Left lung (tissue), 10 donors: ENCODE results near the gene HEG1. TPM values are rescaled to one million over a fixed set of nuclear protein-coding genes. Genes with fewer than 3 reads are reported as not detected.

Source experiments
- ATAC-seq: fragments of 200-7000 bp; cut with Tn5 transposase; one replicate; pipeline ENCODE4 v1.9.1; 2020; ENCODE audit warnings: moderate library complexity
- DNase-seq, 4 donors: peaks; one replicate each; pipeline ENCODE4 v3.0.0-alpha.2; 2013 to 2020
- H3K27ac ChIP-seq, 2 donors: fragments of 200-600 bp; sonication (generic) in 1 of 2; one replicate each; pipeline versions ENCODE4 v1.5.0 to v1.8.0; 2020 to 2021
- H3K27me3 ChIP-seq, 2 donors: fragments of 200-600 bp; sonication (generic) in 1 of 2; one replicate each; pipeline versions ENCODE4 v1.5.0 to v1.8.0; 2020 to 2021
- H3K36me3 ChIP-seq, 2 donors: fragments of 200-600 bp; sonication (generic) in 1 of 2; one replicate each; pipeline versions ENCODE4 v1.5.0 to v1.8.0; 2020 to 2021
- H3K4me1 ChIP-seq, 2 donors: fragments of 200-600 bp; one replicate each; pipeline ENCODE4 v1.8.0; 2021
- H3K4me3 ChIP-seq, 2 donors: fragments of 200-600 bp; sonication (generic) in 1 of 2; one replicate each; pipeline versions ENCODE4 v1.5.0 to v1.8.0; 2020 to 2021; ENCODE audit warnings: mild to moderate bottlenecking in 1 of 2
- H3K9me3 ChIP-seq, 2 donors: fragments of 200-600 bp; sonication (generic) in 1 of 2; one replicate each; pipeline versions ENCODE4 v1.5.0 to v1.8.0; 2020 to 2021
- CTCF ChIP-seq, 2 donors: fragments of 200-600 bp; sonication (generic) in 1 of 2; IDR thresholded peaks; one replicate each; pipeline versions ENCODE4 v1.5.0 to v1.8.0; 2021; ENCODE audit warnings: antibody characterized with exemption in 2 of 2
- intact Hi-C, 2 donors: fragments of 100-400 bp; cut with DNase I; formaldehyde crosslinking; loops; one replicate each; pipeline versions ENCODE4 v1.11.2 to v1.14.2; 2022
- polyA plus RNA-seq, 6 donors: library from polyadenylated mRNA; unstranded; fragments of 120-200 nt; gene quantifications; one replicate each; pipeline ENCODE4 v1.2.1, GENCODE V29; 2013; ENCODE audit not compliant: insufficient read length in 6 of 6
- total RNA-seq, 2 donors: library from RNA; stranded (reverse); fragmentation: NEBNext Ultra II Directional; extraction: Animal tissue kit (Norgen Biotek cat#: 25700); gene quantifications; one replicate each; pipeline ENCODE4 v1.2.1, GENCODE V29; 2021
- donor health status: DM: no; HTN: yes; CAD: no.
- donor health status: DM: no; HTN: no; CAD: no.

The HEG1 gene
- total and polyA plus RNA-seq, 8 donors, result 43.8 to 132 (median 58.2) TPM

DNA sequence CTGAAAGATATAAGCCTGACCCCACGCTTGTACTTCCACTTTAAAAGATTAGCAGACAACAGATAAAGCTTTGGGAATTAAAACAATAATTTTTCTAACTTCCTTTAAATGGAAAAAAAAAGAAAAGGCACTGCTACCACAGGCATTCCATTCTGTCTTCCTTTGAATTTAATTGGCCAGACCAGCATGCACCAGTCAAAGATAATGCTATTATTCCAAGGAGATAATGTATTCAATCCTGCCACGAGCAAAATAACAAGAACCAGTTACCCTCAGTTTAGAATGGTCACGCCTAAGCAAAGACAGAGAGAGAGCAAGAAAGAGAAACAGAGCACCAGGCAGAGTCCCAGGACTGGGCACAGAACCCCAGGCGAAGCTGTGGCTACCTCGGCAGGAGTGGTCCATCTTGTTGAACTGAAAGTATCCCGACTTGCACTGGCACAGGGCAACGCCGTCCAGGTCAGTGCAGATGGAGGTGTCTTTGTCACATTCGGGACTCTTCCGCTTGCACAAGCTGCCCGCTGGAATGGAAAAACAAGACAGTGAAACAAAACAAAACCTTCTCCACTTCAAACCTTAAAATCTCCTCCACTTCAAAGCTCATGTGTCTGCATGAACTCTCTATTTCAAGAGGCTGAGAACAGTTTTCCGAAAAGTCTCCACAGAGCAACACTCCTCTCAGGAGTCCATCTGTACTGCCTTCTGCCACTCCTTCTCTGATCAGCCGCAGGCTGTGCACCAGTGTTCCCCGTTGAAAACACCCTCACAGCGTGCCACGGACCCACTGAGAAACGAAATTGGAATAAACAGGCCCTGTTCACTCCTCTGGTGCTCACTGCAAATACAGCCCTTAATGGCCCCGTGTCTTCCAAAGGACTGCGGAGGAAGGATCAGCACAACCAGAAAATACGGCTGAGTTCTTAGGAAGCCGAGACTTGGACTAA, 58.2 kb downstream of the HEG1 start:
- intact Hi-C loops, result loop anchor here in 1 of 2 donors (5.0 kb wide), 2 partner anchors 170 to 440 kb away; no protein-coding TSS in a partner anchor
- Histone ChIP-seq H3K4me1 (peaks cover 0 to 27% of the 10 kb centered on the region in 2 donors), H3K9me3 (no peaks in the 10 kb centered on the region), H3K27me3 (no peaks in the 10 kb centered on the region), H3K36me3 (peaks cover 0 to 65% of the 10 kb centered on the region in 2 donors), H3K27ac (no peak overlapping the region), H3K4me3 (no peak overlapping the region)
- TF ChIP-seq CTCF (IDR thresholded peaks at IDR 0.05), result no peak
- DNase-seq, result no peak
- no peak for ATAC-seq

DNA sequence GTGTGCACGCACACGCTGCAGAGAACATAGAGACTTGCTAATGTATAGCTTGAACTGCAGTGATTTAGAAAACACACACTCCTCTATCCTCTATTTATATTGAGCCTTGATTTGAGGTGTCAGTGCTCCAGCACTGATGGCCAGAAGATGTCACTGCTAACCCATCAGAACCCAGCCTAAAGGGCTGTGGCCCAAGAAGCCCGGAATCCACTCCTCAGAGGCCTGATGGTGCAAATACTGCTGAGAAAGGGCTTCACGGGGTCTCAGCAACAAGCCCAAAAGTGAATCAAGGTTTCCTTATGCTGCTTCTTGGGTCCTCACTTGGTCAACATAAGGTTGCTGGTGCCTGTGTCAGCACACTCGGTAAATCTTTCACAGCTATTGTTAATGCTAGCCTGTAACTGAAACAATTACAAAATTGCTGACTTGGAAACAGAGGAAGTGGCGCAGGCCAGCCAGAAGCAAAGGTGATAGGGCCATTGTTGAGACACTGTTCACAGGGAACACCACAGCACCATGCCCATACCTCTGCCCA, 60.3 kb downstream of the HEG1 start:
- peak; percentile 31 to 46 for TF ChIP-seq CTCF (IDR thresholded peaks at IDR 0.05)
- ATAC-seq (peak; percentile 93), DNase-seq (peak in 3 of 4 donors; percentile 54 to 82 (median 63))
- Histone ChIP-seq H3K36me3 (peaks cover 0 to 56% of the 10 kb centered on the region in 2 donors), H3K27ac (no peak overlapping the region), H3K27me3 (no peaks in the 10 kb centered on the region), H3K4me3 (no peak overlapping the region), H3K4me1 (peaks cover 0 to 27% of the 10 kb centered on the region in 2 donors), H3K9me3 (no peaks in the 10 kb centered on the region)
- intact Hi-C loops, result loop anchor here in 1 of 2 donors (5.0 kb wide), 2 partner anchors 172 to 442 kb away; no protein-coding TSS in a partner anchor

- H3K36me3 ChIP-seq, result peaks cover 0 to 62% of the 10 kb centered on the region in 2 donors
- no peaks in the 10 kb centered on the region for H3K27me3 ChIP-seq
- no peak overlapping the region for H3K4me3 ChIP-seq
- peak; percentile 19 for ATAC-seq
- TF ChIP-seq CTCF (IDR thresholded peaks at IDR 0.05), result no peak
- H3K27ac ChIP-seq, result no peak overlapping the region
- peaks cover 0 to 23% of the 10 kb centered on the region in 2 donors for H3K4me1 ChIP-seq
- no peaks in the 10 kb centered on the region for H3K9me3 ChIP-seq
- intact Hi-C loops, result no loop called here
- DNase-seq, result no peak
Measured at GRCh38 chr3:124993466-124993865, 62.3 kb downstream of the HEG1 start.

DNA sequence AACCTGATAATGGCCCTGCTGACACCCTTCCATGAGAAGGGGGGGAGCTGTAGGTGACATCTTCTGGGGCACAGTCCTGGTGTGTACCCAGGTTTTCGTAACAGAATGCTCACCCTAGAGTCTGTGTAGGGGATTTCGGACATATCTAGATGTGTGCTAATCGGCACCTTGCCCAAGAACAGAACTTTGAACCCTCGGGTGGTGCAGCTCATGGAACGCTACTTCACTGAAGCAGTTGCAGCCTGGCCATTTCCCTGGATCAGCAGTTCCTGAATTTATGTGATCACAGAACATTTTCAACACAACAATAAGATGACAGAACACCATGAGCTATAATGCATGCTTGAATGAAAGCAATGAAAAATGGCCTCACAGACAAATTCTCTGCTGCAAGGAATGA, 63.8 kb downstream of the HEG1 start:
- intact Hi-C loops, result no loop called here
- H3K4me3 ChIP-seq, result no peak overlapping the region
- ATAC-seq, result no peak

More for the DNA sequence above, 63.8 kb downstream of the HEG1 start:
- Histone ChIP-seq H3K27ac (no peak overlapping the region), H3K9me3 (no peaks in the 10 kb centered on the region), H3K36me3 (peaks cover 0 to 52% of the 10 kb centered on the region in 2 donors), H3K27me3 (no peaks in the 10 kb centered on the region), H3K4me1 (peaks cover 0 to 27% of the 10 kb centered on the region in 2 donors)
- TF ChIP-seq CTCF (IDR thresholded peaks at IDR 0.05), result no peak
- no peak for DNase-seq
